GM23248 (cell line): ENCODE data around the gene RPAP2.

ENCODE experiments used
- EZH2 ChIP-seq: fragments of 200-600 bp; sonication (generic); IDR thresholded peaks from 2 replicates; pipeline ENCODE4 v1.6.1; 2018; ENCODE audit warnings: antibody characterized with exemption, mild to moderate bottlenecking; ENCODE audit not compliant: insufficient read depth, poor library complexity, severe bottlenecking
- EZH2phosphoT487 ChIP-seq: fragments of 200-600 bp; sonication (generic); IDR thresholded peaks from 2 replicates; pipeline ENCODE4 v1.6.1; 2018; ENCODE audit warnings: antibody characterized with exemption, moderate library complexity, mild to moderate bottlenecking, low read depth; ENCODE audit not compliant: insufficient read depth

DNA sequence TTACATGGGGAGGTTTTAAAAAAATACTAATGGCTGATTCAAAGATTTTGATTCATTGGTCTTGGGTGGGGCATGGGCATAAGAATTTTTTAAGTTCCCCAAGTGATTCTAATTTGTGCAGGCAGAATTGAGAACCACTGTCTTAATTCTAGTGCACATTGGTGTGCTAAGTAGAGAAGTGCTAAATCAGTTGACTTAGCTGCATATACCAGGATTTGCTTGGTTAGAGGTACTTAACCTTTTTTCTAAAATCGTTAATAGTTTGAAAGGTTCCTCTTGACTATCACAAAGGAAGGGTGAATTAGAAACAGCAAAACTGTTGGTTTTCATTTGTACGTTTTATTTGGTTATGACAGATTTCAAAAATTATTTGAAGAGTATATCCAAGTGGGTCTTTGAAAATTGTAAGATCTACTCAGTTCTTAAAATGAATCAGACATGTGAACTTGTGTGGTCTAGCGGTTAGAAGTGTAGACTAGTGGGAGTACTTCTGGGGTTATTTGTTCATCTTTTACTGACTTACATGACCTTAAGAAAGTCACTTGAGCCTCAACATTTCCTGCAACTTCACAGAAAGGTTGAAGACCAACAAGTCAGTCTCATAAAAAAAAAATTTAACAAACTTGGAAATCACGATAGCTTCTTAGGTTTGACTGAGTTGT is 66.7 kb downstream of the RPAP2 start:
- TF ChIP-seq EZH2 (no peak), EZH2phosphoT487 (no peak)
